Upper lobe of left lung (tissue), 4 donors: ENCODE data around the gene TMEM242.

ENCODE experiments used
- POLR2A ChIP-seq, 4 donors: fragments of 450-650 bp; IDR thresholded peaks; one replicate each; pipeline ENCODE4 v1.5.1; 2016 to 2017; ENCODE audit warnings: antibody characterized with exemption in 4 of 4, mild to moderate bottlenecking in 2 of 4
- TF ChIP-seq, protein P1 (sequence below), 6 experiments: fragments of 450-650 bp in 4 of 6; fragments of 200-600 bp in 2 of 6; sonication (generic) in 2 of 6; IDR thresholded peaks; one replicate each; pipeline ENCODE4 v1.5.1; 2016 to 2019; ENCODE audit warnings: antibody characterized with exemption in 6 of 6

DNA sequence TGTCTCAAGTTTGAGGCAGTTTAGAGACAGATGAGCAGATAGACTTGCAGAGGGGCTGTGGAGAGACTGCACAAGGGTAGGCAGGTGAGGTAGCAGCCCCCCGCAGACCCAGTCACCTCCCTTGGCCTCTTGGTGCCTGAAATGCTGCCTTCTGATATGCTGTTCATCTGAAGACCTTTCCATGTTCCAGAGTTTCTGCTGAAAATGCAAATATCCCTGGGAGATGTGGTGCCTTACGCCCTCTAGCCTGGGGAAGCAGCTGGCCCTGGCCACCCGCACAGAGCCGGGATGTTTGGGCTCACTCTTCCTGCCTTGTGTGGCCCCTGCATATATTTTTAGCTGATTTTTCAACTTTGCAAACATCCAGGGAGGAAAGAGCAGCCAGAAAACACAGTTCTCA is 51.4 kb downstream of the TMEM242 start:
- TF ChIP-seq, protein P1, sequence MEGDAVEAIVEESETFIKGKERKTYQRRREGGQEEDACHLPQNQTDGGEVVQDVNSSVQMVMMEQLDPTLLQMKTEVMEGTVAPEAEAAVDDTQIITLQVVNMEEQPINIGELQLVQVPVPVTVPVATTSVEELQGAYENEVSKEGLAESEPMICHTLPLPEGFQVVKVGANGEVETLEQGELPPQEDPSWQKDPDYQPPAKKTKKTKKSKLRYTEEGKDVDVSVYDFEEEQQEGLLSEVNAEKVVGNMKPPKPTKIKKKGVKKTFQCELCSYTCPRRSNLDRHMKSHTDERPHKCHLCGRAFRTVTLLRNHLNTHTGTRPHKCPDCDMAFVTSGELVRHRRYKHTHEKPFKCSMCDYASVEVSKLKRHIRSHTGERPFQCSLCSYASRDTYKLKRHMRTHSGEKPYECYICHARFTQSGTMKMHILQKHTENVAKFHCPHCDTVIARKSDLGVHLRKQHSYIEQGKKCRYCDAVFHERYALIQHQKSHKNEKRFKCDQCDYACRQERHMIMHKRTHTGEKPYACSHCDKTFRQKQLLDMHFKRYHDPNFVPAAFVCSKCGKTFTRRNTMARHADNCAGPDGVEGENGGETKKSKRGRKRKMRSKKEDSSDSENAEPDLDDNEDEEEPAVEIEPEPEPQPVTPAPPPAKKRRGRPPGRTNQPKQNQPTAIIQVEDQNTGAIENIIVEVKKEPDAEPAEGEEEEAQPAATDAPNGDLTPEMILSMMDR (IDR thresholded peaks at IDR 0.05), result no peak
- TF ChIP-seq POLR2A (IDR thresholded peaks at IDR 0.05), result no peak
